Measurements from ENCODE around the gene BDKRB2. TPM values are rescaled to one million over a fixed set of nuclear protein-coding genes. Genes with fewer than 3 reads are reported as not detected.

BDKRB2 gene
- total RNA-seq, 1 experiment from 2014 or later = 0.15 TPM

DNA sequence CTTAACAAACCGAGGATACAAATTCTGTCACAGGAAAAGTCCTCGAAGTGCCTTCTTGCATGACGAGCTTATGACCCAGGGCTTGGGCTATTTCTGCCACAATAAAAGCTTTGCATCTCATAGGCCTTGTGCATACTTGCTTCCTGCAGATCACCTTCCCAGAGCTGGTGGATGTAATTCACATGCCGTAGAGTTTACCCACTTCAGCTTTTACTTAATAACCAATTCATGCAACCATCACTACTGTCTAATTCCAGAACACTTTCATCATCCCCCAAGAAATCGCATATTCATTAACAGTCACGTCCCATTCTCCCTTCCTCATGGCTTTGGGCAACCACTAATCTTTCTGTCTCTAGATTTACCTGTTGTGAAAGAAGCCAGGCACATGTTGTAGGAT, 42.4 kb downstream of the BDKRB2 start:
- Histone ChIP-seq H3K79me2 (ENCODE audit: insufficient read depth, low read length) (no peaks in the 10 kb centered on the region), H3K9me3 (ENCODE audit: control insufficient read depth, low read depth, low read length) (no peaks in the 10 kb centered on the region), H3K56ac (ENCODE audit: insufficient read length, low read depth, low read length) (no peak overlapping the region), H3K14ac (ENCODE audit: insufficient read depth, low read length) (no peak overlapping the region), H3K27ac (ENCODE audit: insufficient read length, low read depth, low read length) (no peak overlapping the region), H3K9ac (ENCODE audit: extremely low read depth, insufficient read length, low read length) (no peak overlapping the region), H4K91ac (ENCODE audit: insufficient read length, low read depth, low read length) (no peak overlapping the region), H2AK5ac (ENCODE audit: insufficient read length, low read length) (no peak overlapping the region), H3K18ac (ENCODE audit: insufficient read length, low read depth, low read length) (no peak overlapping the region), H2BK12ac (ENCODE audit: insufficient read length, low read depth, low read length) (no peak overlapping the region), H2BK120ac (ENCODE audit: low read depth, low read length, poor library complexity, severe bottlenecking) (no peak overlapping the region), H2BK15ac (ENCODE audit: low read depth, low read length) (no peak overlapping the region), H4K5ac (ENCODE audit: insufficient read length, low read depth, low read length) (no peak overlapping the region), H2BK5ac (ENCODE audit: insufficient read length, low read length) (no peak overlapping the region), H3K27me3 (ENCODE audit: insufficient read depth, low read length) (no peaks in the 10 kb centered on the region), H3K4ac (ENCODE audit: low read depth, low read length) (no peak overlapping the region), H3K4me2 (ENCODE audit: insufficient read depth, insufficient read length, low read length) (no peak overlapping the region), H2BK20ac (ENCODE audit: low read depth, low read length, poor library complexity, severe bottlenecking) (no peak overlapping the region), H4K20me1 (ENCODE audit: control insufficient read depth, insufficient read depth, insufficient read length) (no peaks in the 10 kb centered on the region), H2AFZ (ENCODE audit: low read length) (no peak overlapping the region), H3K23ac (ENCODE audit: insufficient read length, low read depth, low read length) (no peak overlapping the region), H3K4me1 (ENCODE audit: insufficient read depth, low read length) (peaks cover 3% of the 10 kb centered on the region; the same call in 1 of the 2 replicates), H3K23me2 (ENCODE audit: insufficient read length, low read depth, low read length, poor library complexity, severe bottlenecking) (no peaks in the 10 kb centered on the region), H4K8ac (replicated peaks; ENCODE audit: insufficient read length, low read depth, low read length) (no peak overlapping the region), H3T11ph (ENCODE audit: low read length) (no peak overlapping the region), H3K79me1 (ENCODE audit: insufficient read depth, low read depth, low read length, poor library complexity, severe bottlenecking) (no peaks in the 10 kb centered on the region)
- no peak overlapping the region for H3K27ac Mint-ChIP-seq
- no peak for DNase-seq
- H3K36me3 Mint-ChIP-seq (ENCODE audit: insufficient read depth in 1 of 3, low read depth in 3 of 3) = no peaks in the 10 kb centered on the region; a peak in 1 of 7 replicates
- H3K27me3 Mint-ChIP-seq (ENCODE audit: low read depth) = peaks cover 3% of the 10 kb centered on the region
- TF ChIP-seq, protein P1, sequence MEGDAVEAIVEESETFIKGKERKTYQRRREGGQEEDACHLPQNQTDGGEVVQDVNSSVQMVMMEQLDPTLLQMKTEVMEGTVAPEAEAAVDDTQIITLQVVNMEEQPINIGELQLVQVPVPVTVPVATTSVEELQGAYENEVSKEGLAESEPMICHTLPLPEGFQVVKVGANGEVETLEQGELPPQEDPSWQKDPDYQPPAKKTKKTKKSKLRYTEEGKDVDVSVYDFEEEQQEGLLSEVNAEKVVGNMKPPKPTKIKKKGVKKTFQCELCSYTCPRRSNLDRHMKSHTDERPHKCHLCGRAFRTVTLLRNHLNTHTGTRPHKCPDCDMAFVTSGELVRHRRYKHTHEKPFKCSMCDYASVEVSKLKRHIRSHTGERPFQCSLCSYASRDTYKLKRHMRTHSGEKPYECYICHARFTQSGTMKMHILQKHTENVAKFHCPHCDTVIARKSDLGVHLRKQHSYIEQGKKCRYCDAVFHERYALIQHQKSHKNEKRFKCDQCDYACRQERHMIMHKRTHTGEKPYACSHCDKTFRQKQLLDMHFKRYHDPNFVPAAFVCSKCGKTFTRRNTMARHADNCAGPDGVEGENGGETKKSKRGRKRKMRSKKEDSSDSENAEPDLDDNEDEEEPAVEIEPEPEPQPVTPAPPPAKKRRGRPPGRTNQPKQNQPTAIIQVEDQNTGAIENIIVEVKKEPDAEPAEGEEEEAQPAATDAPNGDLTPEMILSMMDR (conservative IDR thresholded peaks at IDR 0.05) = no peak
- peaks cover 13 to 15% of the 10 kb centered on the region in 2 experiments for H3K4me1 Mint-ChIP-seq
- peaks cover 5 to 14% of the 10 kb centered on the region in 2 experiments; a peak in 4 of 5 replicates for H3K9me3 Mint-ChIP-seq
- H3K4me3 Mint-ChIP-seq = no peak overlapping the region
- WGBS (ENCODE audit: extremely low coverage, insufficient read length, low lambda C conversion rate) = no CpG with 5 or more reads among the region's 6 CpGs
